Urinary bladder (tissue), 4 donors: ENCODE measurements around the gene NEO1. TPM values are rescaled to one million over a fixed set of nuclear protein-coding genes. Genes with fewer than 3 reads are reported as not detected.

Experiments
- DNase-seq: peaks from one replicate; pipeline ENCODE4 v3.0.0-alpha.2; 2015; ENCODE audit errors: extremely low spot score
- H3K27ac ChIP-seq: one replicate; pipeline ENCODE4 v1.5.1; 2013; ENCODE audit warnings: low read depth, mild to moderate bottlenecking, moderate library complexity
- H3K36me3 ChIP-seq: one replicate; pipeline ENCODE4 v1.6.1; 2013; ENCODE audit warnings: mild to moderate bottlenecking, moderate library complexity; ENCODE audit not compliant: insufficient read depth
- H3K4me1 ChIP-seq: one replicate; pipeline ENCODE4 v1.6.1; 2013; ENCODE audit warnings: mild to moderate bottlenecking, moderate library complexity; ENCODE audit not compliant: insufficient read depth
- H3K4me3 ChIP-seq: one replicate; pipeline ENCODE4 v1.5.1; 2013; ENCODE audit warnings: low read depth, low read length
- WGBS: extraction: QIAGEN DNeasy Blood & Tissue Kit; methylation state at CpG from one replicate; pipeline ENCODE4 v1.1.7; 2013; 5-methylcytosine and 5-hydroxymethylcytosine counted together
- polyA plus RNA-seq: library from polyadenylated mRNA; stranded (reverse); fragments of 200-250 nt; gene quantifications from one replicate; pipeline ENCODE4 v1.2.3, GENCODE V29; 2013
- total RNA-seq: library from RNA; depleted of rRNA; stranded (reverse); fragments of >200 nt; gene quantifications from one replicate; pipeline ENCODE4 v1.2.3, GENCODE V29; 2014
- donor health status: healthy with polysubstance abuse.
- donor health status: healthy.

The NEO1 gene, protein sequence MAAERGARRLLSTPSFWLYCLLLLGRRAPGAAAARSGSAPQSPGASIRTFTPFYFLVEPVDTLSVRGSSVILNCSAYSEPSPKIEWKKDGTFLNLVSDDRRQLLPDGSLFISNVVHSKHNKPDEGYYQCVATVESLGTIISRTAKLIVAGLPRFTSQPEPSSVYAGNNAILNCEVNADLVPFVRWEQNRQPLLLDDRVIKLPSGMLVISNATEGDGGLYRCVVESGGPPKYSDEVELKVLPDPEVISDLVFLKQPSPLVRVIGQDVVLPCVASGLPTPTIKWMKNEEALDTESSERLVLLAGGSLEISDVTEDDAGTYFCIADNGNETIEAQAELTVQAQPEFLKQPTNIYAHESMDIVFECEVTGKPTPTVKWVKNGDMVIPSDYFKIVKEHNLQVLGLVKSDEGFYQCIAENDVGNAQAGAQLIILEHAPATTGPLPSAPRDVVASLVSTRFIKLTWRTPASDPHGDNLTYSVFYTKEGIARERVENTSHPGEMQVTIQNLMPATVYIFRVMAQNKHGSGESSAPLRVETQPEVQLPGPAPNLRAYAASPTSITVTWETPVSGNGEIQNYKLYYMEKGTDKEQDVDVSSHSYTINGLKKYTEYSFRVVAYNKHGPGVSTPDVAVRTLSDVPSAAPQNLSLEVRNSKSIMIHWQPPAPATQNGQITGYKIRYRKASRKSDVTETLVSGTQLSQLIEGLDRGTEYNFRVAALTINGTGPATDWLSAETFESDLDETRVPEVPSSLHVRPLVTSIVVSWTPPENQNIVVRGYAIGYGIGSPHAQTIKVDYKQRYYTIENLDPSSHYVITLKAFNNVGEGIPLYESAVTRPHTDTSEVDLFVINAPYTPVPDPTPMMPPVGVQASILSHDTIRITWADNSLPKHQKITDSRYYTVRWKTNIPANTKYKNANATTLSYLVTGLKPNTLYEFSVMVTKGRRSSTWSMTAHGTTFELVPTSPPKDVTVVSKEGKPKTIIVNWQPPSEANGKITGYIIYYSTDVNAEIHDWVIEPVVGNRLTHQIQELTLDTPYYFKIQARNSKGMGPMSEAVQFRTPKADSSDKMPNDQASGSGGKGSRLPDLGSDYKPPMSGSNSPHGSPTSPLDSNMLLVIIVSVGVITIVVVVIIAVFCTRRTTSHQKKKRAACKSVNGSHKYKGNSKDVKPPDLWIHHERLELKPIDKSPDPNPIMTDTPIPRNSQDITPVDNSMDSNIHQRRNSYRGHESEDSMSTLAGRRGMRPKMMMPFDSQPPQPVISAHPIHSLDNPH (N-terminal part only)
- total RNA-seq (52.4 TPM), polyA plus RNA-seq (24.7 TPM)

DNA sequence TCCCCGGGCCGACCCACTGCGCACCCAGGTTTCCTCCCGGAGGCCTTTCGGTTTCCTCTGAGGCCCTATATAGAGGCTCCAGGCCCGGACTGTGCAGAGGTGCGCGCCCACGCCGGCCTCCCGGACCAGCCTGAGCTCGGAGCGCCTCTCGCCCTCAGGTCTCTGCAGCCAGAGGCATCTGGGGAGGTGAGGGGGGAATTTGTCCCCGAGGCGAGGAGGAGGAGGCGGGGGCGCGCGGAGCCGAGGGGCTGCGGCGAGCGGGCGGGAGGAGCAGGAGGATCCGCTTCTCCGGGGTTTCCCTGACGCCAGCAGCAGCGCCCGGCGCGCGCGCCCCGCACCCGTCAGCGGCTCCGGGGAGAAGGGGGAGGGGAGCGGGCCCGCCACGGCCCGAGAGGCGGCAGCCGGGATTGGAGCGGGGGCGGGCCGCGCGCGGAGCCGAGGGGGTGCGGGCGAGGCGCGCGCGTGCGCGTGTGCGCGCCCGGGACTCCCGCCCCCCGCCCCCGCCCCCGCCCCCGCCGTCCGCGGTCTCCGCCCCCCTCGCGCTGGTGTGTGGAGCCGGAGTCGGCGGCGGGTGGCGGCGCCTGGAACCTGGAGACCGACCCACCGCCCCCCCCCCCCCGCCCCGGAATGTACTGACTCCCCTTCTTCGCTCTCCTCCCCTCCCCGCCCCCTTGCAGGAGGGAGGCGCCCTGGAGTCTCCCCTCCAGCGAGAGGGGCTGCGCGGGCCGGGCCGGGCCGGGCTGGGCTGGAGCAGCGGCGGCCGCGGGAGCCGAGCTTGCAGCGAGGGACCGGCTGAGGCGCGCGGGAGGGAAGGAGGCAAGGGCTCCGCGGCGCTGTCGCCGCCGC is at the start of gene NEO1:
Gene NEO1, plus strand, starts transcription at position 657 of the 846 bp plus-strand sequence. CDS start 213 bp downstream, outside the sequence.
- Histone ChIP-seq H3K4me1 (no peaks in the 10 kb centered on the region), H3K27ac (peak within 1 kb of the TSS; percentile 96), H3K4me3 (peak within 1 kb of the TSS; percentile 88), H3K36me3 (no peaks in the 10 kb centered on the region)
- WGBS: under 1% methylated on average over 73 of the region's 108 CpGs
- peak; percentile 71 for DNase-seq

DNA sequence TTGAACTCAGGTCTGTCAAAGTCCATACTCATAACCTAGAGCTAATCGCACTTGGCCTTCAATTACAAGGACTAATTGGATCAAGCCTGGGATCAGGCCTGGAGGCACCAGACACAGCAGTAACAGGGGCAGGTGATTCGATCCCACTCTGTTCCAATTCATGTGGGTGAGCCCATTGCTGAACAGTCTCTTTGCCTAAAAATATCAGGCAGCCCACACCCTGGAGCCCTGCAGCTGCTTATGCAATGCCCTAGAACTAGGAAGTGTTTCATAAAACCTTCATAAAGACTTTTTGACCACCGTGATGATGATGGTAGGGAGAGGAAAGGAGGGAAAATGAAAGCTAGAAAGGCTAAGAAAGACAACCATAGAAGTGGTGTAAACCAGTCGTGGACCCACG is 47.8 kb upstream of the NEO1 start:
- Histone ChIP-seq H3K36me3 (no peaks in the 10 kb centered on the region), H3K27ac (no peak overlapping the region), H3K4me3 (no peak overlapping the region), H3K4me1 (no peaks in the 10 kb centered on the region)
- no peak for DNase-seq
- 89% methylated on average over 5 of the region's 5 CpGs for WGBS

DNA sequence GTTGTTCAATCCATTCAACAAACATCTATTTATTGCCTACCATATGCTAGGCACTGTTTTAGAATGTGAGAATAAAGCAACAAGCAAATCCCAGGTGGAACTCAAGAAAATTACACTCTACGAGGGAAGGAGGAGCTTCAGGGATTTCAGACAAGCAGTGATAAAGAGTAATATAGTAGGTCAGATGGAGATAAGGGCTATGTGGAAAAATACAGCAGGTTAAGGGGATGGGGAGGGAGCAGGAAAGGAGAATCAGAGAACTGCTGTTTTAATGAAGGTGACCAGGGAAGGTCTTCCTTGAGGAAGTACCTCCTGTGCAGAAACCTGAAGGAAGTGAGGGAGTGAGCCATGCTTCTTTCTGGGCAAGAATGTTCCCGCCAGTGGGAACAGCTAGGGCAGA is 47.2 kb upstream of the NEO1 start:
- H3K4me3 ChIP-seq: no peak overlapping the region
- WGBS: 85% methylated on average over 2 of the region's 2 CpGs
- no peaks in the 10 kb centered on the region for H3K36me3 ChIP-seq
- no peak overlapping the region for H3K27ac ChIP-seq
- no peak for DNase-seq
- H3K4me1 ChIP-seq: no peaks in the 10 kb centered on the region

DNA sequence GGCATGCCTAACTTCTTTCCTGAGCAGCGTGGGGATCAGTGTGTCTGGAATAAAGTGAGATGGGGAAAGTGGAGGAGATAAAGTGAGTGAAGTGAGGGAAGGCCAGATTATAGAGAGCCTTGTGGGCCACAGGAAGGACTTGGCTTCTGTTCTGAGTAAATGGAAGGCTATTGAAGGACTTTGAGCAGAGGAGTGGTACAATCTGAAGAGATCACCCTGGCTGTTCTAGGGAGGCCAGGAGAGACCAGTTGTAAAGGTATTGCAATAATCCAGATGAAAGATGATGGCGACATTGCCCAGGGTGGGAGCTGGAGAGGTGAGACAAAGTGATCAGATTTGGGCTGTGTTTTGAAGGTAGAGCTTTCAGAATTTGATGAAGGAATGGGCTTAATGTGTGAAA is 46.8 kb upstream of the NEO1 start:
- H3K27ac ChIP-seq: no peak overlapping the region
- no peak overlapping the region for H3K4me3 ChIP-seq
- H3K36me3 ChIP-seq: no peaks in the 10 kb centered on the region
- DNase-seq: no peak
- no peaks in the 10 kb centered on the region for H3K4me1 ChIP-seq
- 94% methylated on average over 2 of the region's 2 CpGs for WGBS

DNA sequence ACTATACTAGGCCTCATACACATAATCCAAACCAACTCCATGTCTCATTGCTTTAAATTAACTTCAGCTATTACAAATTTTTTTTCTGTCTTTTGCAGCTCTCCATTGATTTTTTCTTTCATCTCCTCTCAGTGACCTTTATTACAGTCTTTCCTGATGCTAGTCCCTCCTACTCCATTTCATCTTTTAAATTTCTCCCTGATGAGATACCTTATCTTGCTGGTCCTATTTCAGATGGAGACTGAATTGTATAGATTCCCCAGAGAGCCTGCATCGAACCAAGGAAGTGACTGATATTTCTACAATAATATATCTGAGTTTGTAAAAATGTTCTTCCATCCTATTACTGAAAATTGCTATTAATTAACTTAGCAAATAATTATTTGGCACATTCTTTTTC is 45.7 kb upstream of the NEO1 start:
- no peaks in the 10 kb centered on the region for H3K36me3 ChIP-seq
- WGBS: 84% methylated on average over 1 of the region's 1 CpG
- no peaks in the 10 kb centered on the region for H3K4me1 ChIP-seq

DNA sequence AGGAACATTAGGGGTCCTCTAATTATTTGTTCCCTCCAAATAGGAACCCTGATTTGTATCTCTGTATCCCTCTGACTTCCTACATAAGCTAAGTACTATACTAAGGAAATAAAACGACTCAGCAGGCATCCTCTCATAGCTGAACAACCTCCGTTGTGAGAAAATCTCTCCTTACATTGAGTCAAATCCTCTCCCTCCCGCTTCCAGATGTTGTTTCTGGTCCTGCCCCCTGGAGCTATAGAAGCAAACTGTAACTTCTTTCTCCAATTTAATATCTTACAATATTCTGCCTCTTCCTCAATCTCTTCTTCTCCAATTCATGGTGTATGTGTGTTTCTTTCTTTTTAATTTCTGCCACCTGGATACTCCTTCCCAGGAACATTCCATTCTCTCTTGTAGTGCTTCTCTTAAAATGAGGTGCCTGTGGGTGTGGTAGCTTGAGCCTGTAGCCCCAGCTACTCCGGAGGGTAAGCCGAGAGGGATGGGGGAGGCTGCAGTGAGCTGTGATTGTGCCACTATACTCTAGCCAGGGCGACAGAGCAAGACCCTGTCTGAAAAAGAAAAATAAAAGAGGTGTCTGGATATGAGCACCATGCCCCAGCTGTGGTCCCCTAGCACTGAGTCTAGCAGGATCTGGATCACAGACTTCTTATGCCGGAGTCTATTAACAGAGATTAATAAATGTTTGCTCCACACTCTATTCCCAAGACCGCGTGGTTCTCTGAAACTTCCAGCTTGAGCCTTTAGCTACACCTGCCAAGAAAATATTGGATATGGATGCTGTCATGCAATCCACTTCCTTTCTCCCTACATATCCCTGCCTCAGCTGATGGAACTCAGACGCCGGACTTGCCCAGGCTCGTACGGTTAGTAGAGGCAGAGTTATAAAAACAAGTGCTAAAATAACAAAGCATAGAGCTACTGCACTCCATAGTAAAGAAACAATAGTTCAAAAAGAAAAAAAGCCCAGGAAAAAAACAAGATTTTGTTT is 42.9 kb upstream of the NEO1 start:
- H3K27ac ChIP-seq: no peak overlapping the region
- no peaks in the 10 kb centered on the region for H3K4me1 ChIP-seq
- no peaks in the 10 kb centered on the region for H3K36me3 ChIP-seq
- H3K4me3 ChIP-seq: no peak overlapping the region
- DNase-seq: no peak
- 54% methylated on average over 13 of the region's 13 CpGs for WGBS

More for the DNA sequence above, 45.7 kb upstream of the NEO1 start:
- Histone ChIP-seq H3K27ac (no peak overlapping the region), H3K4me3 (no peak overlapping the region)
- DNase-seq: no peak

DNA sequence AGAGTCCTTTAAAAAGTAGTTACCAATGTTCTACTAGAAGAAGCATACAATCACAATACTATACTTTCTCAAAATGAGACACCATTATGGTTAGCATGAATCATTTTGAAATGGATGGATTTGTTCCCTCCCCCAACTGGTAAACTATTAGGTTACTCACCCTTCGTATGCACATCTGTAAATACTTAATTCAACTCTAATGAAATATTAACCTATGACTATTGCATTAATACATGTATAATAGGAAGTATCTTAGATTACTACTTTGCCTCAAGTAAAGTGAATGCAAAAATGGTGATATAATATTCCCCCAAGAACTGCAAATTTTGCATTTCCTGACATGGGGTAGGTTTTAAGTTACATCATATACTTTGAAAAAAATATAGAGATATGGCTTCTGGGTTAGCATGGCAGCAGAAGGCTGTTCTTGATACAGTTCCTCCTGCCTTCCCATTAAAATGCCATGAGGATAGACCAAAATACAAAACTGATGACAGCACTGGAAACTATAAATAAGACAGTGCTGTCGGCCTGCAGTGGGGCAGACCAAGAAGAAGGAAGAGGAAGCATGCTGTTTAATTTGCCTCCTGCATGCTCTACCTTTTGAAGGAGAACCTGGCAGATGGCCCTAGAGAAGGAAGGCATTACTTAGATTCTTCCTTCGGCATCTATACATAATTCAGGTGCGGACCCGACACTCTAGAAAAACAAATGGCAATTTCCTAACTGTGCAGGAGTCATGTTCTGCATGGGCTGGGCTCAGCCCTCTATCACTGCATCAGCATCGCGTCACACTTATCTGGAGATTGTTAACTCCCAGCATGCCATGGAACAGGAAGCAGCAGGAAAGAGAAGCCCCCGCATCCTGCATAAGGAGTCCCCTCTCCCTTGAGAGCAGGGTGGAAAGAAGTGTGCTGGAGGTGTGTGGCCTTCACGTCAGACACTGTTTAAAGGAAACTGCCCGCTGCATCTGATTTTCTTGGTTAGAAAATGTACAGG is 41.8 kb upstream of the NEO1 start:
- WGBS: 50% methylated on average over 10 of the region's 10 CpGs
- Histone ChIP-seq H3K36me3 (no peaks in the 10 kb centered on the region), H3K27ac (no peak overlapping the region), H3K4me1 (no peaks in the 10 kb centered on the region), H3K4me3 (no peak overlapping the region)
- DNase-seq: no peak

DNA sequence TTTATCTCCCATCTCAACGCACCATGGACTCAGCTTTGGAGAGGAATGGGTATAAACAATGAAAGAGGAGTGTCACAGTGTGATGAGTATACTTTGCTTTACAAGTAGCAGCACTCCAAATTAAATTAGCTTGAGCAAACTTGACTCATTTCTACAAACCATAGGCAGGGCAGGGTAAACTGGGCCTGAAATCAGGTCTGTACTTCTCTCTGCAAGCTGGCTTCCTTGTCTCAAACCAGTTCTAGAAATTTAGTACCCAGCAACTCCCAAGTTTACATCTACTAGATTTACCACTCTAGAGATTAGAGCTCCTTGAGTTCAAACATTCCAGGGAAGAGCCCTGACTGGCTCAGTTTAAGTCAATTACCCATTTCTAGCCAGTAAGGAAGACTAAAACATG is 37.4 kb upstream of the NEO1 start:
- H3K36me3 ChIP-seq: no peaks in the 10 kb centered on the region
- H3K4me3 ChIP-seq: no peak overlapping the region
- no peak for DNase-seq
- no peaks in the 10 kb centered on the region for H3K4me1 ChIP-seq
- WGBS: 93% methylated on average over 1 of the region's 1 CpG
- H3K27ac ChIP-seq: no peak overlapping the region

DNA sequence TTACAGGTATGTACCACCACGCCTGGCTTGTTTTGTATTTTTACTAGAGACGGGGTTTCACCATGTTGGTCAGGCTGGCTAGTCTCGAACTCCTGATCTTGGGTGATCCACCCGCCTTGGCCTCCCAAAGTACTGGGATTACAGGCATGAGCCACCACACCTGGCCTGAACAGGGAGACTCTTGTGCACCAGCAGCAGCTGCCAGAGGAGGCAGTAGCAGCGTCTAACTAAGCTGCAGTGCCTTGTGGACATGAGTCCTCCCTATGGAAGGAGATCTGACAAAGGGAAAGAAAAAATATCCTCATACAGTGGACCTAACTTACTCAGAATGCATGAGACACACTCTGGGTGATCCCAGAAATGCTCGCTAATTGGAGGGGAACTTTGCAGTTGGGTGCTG is 36.8 kb upstream of the NEO1 start:
- no peak overlapping the region for H3K4me3 ChIP-seq
- no peak for DNase-seq
- no peak overlapping the region for H3K27ac ChIP-seq
- no peaks in the 10 kb centered on the region for H3K36me3 ChIP-seq
- 95% methylated on average over 6 of the region's 6 CpGs for WGBS
- no peaks in the 10 kb centered on the region for H3K4me1 ChIP-seq

DNA sequence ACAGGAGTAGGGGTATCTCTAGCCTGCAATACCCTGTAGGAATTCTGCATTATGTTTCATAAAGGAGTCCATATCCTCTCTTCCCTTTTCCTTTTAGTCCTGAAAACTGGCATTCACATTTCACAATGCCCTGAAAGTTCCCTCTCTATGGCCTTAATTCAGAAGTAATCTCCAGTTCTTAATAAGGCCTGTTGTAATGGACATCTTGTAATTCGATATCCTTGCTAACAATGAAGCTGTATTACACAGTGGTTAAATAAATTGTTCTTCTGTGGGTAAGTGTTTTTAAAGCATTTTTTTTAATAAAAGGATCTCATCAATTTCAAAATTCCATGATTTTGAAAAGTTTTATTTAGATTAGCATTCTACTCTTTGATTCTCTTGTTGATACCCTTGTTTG is 34.3 kb upstream of the NEO1 start:
- DNase-seq: no peak
- Histone ChIP-seq H3K4me3 (no peak overlapping the region), H3K4me1 (no peaks in the 10 kb centered on the region), H3K27ac (no peak overlapping the region), H3K36me3 (no peaks in the 10 kb centered on the region)
- WGBS: 98% methylated on average over 1 of the region's 1 CpG

DNA sequence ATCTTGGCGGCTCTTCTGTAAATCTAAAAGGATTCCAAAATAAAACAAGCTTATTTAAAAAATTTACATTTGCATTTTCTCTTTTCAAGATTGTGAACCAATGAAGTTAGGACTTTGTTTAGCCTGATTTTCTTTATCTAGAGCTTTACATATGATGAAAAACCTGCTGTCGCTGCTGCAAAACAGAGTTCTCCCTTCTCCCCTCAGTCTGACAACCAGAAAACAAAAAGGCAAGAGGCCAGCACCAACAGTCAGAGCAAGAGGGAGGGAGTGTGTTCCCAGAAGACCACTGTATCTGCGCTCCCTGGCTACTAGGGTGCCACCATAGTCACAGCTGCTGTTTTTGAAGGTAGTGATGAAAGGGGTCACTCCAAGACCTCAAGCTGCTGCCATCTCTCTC is 33.1 kb upstream of the NEO1 start:
- 92% methylated on average over 3 of the region's 3 CpGs for WGBS
- no peaks in the 10 kb centered on the region for H3K36me3 ChIP-seq
- H3K4me1 ChIP-seq: no peaks in the 10 kb centered on the region
- H3K27ac ChIP-seq: no peak overlapping the region
- no peak for DNase-seq
- no peak overlapping the region for H3K4me3 ChIP-seq
